Measurements from ENCODE around the gene IMMT.

DNA sequence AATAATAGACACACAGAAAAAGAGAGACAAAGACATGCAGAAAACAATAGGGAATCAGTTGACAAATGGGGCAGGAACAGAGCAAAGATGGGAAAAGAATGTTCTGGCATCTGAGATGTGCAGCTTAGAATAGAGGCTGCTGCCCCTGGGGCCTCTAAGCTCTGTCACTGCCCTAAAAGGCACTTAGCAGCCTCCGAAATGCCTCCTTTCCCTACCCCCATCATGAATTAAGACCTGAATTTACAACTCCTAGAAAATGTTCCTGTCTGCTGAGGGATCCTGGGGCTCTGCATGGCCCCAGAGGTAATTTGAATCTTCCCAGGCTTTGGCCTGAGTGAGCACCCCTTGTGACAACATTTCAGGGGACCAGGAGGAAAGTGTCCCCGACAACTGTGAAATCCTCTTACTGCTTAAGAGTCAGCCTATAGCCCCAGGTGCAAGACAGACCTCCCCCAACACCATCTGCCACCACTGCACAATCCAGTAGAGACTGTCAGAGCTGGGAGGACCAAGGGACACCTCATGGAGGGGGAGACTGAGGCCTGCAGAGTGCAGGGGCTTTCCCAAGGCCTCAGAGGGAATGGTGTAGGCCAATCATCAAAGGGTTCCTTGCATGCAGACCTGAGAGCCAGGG, 28.8 kb upstream of the IMMT start:
- TF ChIP-seq, protein P1, sequence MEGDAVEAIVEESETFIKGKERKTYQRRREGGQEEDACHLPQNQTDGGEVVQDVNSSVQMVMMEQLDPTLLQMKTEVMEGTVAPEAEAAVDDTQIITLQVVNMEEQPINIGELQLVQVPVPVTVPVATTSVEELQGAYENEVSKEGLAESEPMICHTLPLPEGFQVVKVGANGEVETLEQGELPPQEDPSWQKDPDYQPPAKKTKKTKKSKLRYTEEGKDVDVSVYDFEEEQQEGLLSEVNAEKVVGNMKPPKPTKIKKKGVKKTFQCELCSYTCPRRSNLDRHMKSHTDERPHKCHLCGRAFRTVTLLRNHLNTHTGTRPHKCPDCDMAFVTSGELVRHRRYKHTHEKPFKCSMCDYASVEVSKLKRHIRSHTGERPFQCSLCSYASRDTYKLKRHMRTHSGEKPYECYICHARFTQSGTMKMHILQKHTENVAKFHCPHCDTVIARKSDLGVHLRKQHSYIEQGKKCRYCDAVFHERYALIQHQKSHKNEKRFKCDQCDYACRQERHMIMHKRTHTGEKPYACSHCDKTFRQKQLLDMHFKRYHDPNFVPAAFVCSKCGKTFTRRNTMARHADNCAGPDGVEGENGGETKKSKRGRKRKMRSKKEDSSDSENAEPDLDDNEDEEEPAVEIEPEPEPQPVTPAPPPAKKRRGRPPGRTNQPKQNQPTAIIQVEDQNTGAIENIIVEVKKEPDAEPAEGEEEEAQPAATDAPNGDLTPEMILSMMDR (IDR thresholded peaks at IDR 0.05): no peak
- TF ChIP-seq EZH2 (IDR thresholded peaks at IDR 0.05): no peak

All from neural progenitor cell (in vitro differentiated cells).